NB4 (cell line): Measurements from ENCODE around the gene PLEKHG4.

Experiments used
- CTCF ChIP-seq: IDR thresholded peaks from one replicate; pipeline ENCODE4 v1.5.1; 2012; ENCODE audit warnings: low read depth, low read length
- TF ChIP-seq, protein P1 (sequence below): IDR thresholded peaks from 2 replicates; pipeline ENCODE4 v1.6.1; 2011; ENCODE audit warnings: low read depth, low read length

DNA sequence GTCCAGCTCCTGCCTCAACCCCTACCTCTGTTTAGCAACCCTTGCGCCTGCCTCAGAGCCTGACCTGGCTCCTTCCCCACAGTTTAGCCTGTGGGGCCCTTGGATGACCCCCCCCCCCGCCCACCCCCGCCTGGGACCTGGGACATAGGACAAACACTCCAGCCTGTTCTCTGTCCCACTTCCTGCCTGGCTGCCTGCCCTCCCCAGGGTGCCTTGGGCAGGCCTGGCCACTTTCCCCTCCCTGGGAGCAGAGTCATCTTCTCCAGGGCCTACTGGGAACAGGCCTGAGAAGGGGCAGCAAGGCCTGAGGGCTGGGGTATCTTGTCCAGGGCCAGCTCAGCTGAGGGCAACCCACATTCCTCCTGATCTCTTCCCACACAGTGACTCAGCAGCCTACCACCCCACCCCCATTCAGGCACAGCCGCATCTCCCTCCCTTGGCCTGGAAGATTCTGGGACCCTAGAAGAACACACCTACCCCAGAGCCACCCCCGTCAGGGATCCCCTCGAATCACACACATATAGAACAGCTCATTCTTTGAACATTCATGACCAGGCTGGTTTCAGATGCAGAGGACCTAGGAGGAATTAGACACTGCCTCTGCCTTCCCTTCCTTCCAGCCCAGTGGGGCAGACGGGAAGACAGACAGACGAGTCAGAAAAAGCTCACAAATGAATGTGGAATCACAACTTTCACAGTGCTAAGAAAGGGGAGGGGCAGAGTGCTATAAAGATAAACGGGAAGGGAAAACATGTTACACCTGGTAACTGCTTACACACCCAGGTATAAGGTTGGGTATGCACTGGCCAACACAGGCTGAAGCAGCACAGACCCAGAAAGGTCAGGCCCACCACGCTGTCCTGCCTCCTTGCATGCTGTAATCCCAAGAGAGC, 38.1 kb upstream of the PLEKHG4 start:
- no peak for TF ChIP-seq CTCF
- TF ChIP-seq, protein P1, sequence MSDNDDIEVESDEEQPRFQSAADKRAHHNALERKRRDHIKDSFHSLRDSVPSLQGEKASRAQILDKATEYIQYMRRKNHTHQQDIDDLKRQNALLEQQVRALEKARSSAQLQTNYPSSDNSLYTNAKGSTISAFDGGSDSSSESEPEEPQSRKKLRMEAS = no peak
